ENCODE data around the gene SRGAP1. TPM values are rescaled to one million over a fixed set of nuclear protein-coding genes. Genes with fewer than 3 reads are reported as not detected.

The SRGAP1 gene
- total and polyA plus RNA-seq, 9 of the 15 experiments (the other 6 are each of a cell fraction or from before 2014, with no cell fraction given): 0.01 to 0.13 (median 0.04) TPM; not detected in 3

- POLR2A ChIA-PET: no interaction called here
- no peak for FAIRE-seq
- in situ Hi-C loops (cut with MboI): loop anchor here (5.0 kb wide), 1 partner anchor 34 kb away; no protein-coding TSS in a partner anchor
These were observed 233.4 kb downstream of the SRGAP1 start for GRCh38 chr12:64077922-64078321.

More at GRCh38 chr12:64077922-64078321, 233.4 kb downstream of the SRGAP1 start:
- TF ChIP-seq, protein P1, sequence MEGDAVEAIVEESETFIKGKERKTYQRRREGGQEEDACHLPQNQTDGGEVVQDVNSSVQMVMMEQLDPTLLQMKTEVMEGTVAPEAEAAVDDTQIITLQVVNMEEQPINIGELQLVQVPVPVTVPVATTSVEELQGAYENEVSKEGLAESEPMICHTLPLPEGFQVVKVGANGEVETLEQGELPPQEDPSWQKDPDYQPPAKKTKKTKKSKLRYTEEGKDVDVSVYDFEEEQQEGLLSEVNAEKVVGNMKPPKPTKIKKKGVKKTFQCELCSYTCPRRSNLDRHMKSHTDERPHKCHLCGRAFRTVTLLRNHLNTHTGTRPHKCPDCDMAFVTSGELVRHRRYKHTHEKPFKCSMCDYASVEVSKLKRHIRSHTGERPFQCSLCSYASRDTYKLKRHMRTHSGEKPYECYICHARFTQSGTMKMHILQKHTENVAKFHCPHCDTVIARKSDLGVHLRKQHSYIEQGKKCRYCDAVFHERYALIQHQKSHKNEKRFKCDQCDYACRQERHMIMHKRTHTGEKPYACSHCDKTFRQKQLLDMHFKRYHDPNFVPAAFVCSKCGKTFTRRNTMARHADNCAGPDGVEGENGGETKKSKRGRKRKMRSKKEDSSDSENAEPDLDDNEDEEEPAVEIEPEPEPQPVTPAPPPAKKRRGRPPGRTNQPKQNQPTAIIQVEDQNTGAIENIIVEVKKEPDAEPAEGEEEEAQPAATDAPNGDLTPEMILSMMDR (IDR thresholded peaks at IDR 0.05 in 2 of 3, conservative IDR thresholded peaks at IDR 0.05 in 1 of 3; ENCODE audit: insufficient read depth in 2 of 3, low read depth in 1 of 3, low read length in 3 of 3): peak in 1 of 3 experiments; percentile 18; a peak in 1 of 6 replicates
- no peak for TF ChIP-seq IRF2 (CRISPR knock-in tag; IDR thresholded peaks at IDR 0.05)
- no peak overlapping the region for H3K9ac ChIP-seq (ENCODE audit: insufficient read depth in 1 of 2, low read depth in 2 of 2, low read length in 2 of 2)
- no peaks in the 10 kb centered on the region for H3K4me1 ChIP-seq (replicated peaks in 1 of 2; ENCODE audit: control insufficient read depth in 2 of 2, insufficient read depth in 2 of 2, low read length in 2 of 2)
- H3K4me3 ChIP-seq: no peak overlapping the region
- intact Hi-C loops (cut with micrococcal nuclease): no loop called here
- CTCF ChIA-PET (ENCODE audit: low intra/inter-chr PET ratio): no interaction called here
- no peaks in the 10 kb centered on the region for H3K9me1 ChIP-seq (ENCODE audit: control insufficient read depth, insufficient read depth, low read length)
- no peaks in the 10 kb centered on the region for H3K79me2 ChIP-seq (ENCODE audit: control insufficient read depth, insufficient read depth, low read length)
- no peak overlapping the region for H2AFZ ChIP-seq (ENCODE audit: low read depth, low read length)
- no peak for DNase-seq (ENCODE audit: extremely low read depth in 1 of 4, low spot score in 3 of 4)
- H3K36me3 ChIP-seq (ENCODE audit: control insufficient read depth, insufficient read depth, low read length): no peaks in the 10 kb centered on the region
- no peak overlapping the region for H3K4me2 ChIP-seq (ENCODE audit: insufficient read depth, low read length)
- no peaks in the 10 kb centered on the region for H3K27me3 ChIP-seq (ENCODE audit: control insufficient read depth in 2 of 2, insufficient read depth in 2 of 2, low read length in 2 of 2)
- H3K27ac ChIP-seq (ENCODE audit: extremely low read depth, low read depth, low read length): no peak overlapping the region
- H3K9me3 ChIP-seq (replicated peaks; ENCODE audit: control insufficient read depth, insufficient read depth, low read depth, low read length): no peaks in the 10 kb centered on the region
- no peak for ATAC-seq
- no peaks in the 10 kb centered on the region for H4K20me1 ChIP-seq (replicated peaks; ENCODE audit: control insufficient read depth, insufficient read depth, low read length)
- no TSS peak for BruUV-seq (replicated peaks)

Measured in K562 (cell line).